OCI-LY3 (cell line): Measurements from ENCODE around the gene EIF4G3.

Source experiments
- H2AFZ ChIP-seq: fragments of 200-600, 300-600 bp; shearing (Covaris generic); 2 replicates; pipeline ENCODE4 v1.6.0; 2014; ENCODE audit warnings: antibody characterized with exemption, low read depth, low read length
- H3K27ac ChIP-seq: fragments of 200-600, 300-600 bp; sonication (generic); 2 replicates; pipeline ENCODE4 v1.5.1; 2014; ENCODE audit warnings: mild to moderate bottlenecking, low read length, moderate library complexity, mixed read lengths
- H3K27me3 ChIP-seq: fragments of 200-600, 300-600 bp; sonication (generic); 2 replicates; pipeline ENCODE4 v1.6.1; 2014; ENCODE audit warnings: low read depth, low read length, mixed read lengths
- H3K36me3 ChIP-seq: fragments of 200-600, 300-600 bp; sonication (generic); replicated peaks from 2 replicates; pipeline ENCODE3; 2014; ENCODE audit warnings: low read depth, low read length, mixed read lengths
- H3K4me1 ChIP-seq: fragments of 300-600, 200-600 bp; sonication (generic); 2 replicates; pipeline ENCODE4 v1.6.1; 2014; ENCODE audit warnings: low read length, mixed read lengths
- H3K4me2 ChIP-seq: fragments of 200-600, 300-600 bp; sonication (generic); 2 replicates; pipeline ENCODE4 v1.6.1; 2014; ENCODE audit warnings: low read length, mixed read lengths
- H3K4me3 ChIP-seq: fragments of 300-600, 200-600 bp; sonication (generic); 2 replicates; pipeline ENCODE4 v1.5.1; 2014; ENCODE audit warnings: antibody characterized with exemption, mild to moderate bottlenecking, low read length, moderate library complexity
- H3K79me2 ChIP-seq: fragments of 300-600, 200-600 bp; shearing (Covaris generic); 2 replicates; pipeline ENCODE4 v1.6.1; 2014; ENCODE audit warnings: mild to moderate bottlenecking, low read length, mixed read lengths
- H3K9ac ChIP-seq: fragments of 300-600, 200-600 bp; shearing (Covaris generic); 2 replicates; pipeline ENCODE4 v1.6.0; 2014; ENCODE audit warnings: mild to moderate bottlenecking, low read length, moderate library complexity
- H3K9me3 ChIP-seq: fragments of 200-600, 300-600 bp; shearing (Covaris generic); 2 replicates; pipeline ENCODE4 v1.6.1; 2014; ENCODE audit warnings: low read length, mixed read lengths; ENCODE audit not compliant: insufficient read depth
- H4K20me1 ChIP-seq: fragments of 200-600, 300-600 bp; sonication (generic); 2 replicates; pipeline ENCODE4 v1.6.1; 2016; ENCODE audit warnings: low read length, mixed read lengths; ENCODE audit not compliant: insufficient read depth
- EZH2phosphoT487 ChIP-seq: fragments of 200-600 bp; shearing (Covaris generic); IDR thresholded peaks from 2 replicates; pipeline ENCODE4 v1.6.1; 2018; ENCODE audit warnings: antibody characterized with exemption, mixed run types, low read depth
- TF ChIP-seq, protein P1 (sequence below): fragments of 200-600, 300-600 bp; sonication (generic); IDR thresholded peaks from 2 replicates; pipeline ENCODE4 v1.5.1; 2014; ENCODE audit warnings: antibody characterized with exemption, low read length, low read depth

The EIF4G3 gene

DNA sequence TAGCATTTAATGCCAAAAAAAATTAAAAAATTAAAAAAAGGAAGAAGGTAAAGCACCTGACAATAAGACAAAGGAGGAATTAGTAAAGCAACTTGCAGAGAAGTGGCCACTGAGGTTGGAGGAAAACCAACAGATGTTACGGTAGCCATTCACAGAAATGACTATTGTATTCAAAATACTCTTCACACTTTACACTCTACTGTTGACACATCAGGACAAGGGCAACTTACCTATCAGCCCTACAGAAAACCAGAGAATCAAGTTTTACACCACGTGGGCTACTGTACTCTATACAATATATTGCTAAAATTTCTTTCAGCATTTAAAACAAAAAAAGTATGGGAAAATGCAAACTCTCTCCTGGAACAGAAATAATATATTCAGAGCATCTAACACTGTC lies 70.0 kb downstream of the EIF4G3 start:
- Histone ChIP-seq H3K4me3 (no peak overlapping the region), H2AFZ (no peak overlapping the region), H3K27ac (no peak overlapping the region), H3K4me2 (no peak overlapping the region), H3K79me2 (no peaks in the 10 kb centered on the region), H4K20me1 (no peaks in the 10 kb centered on the region), H3K9me3 (no peaks in the 10 kb centered on the region), H3K9ac (no peak overlapping the region), H3K36me3 (peaks cover 2% of the 10 kb centered on the region), H3K4me1 (peaks cover 2% of the 10 kb centered on the region; the same call in 1 of the 2 replicates), H3K27me3 (no peaks in the 10 kb centered on the region)
- TF ChIP-seq, protein P1, sequence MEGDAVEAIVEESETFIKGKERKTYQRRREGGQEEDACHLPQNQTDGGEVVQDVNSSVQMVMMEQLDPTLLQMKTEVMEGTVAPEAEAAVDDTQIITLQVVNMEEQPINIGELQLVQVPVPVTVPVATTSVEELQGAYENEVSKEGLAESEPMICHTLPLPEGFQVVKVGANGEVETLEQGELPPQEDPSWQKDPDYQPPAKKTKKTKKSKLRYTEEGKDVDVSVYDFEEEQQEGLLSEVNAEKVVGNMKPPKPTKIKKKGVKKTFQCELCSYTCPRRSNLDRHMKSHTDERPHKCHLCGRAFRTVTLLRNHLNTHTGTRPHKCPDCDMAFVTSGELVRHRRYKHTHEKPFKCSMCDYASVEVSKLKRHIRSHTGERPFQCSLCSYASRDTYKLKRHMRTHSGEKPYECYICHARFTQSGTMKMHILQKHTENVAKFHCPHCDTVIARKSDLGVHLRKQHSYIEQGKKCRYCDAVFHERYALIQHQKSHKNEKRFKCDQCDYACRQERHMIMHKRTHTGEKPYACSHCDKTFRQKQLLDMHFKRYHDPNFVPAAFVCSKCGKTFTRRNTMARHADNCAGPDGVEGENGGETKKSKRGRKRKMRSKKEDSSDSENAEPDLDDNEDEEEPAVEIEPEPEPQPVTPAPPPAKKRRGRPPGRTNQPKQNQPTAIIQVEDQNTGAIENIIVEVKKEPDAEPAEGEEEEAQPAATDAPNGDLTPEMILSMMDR = no peak
- no peak for TF ChIP-seq EZH2phosphoT487

DNA sequence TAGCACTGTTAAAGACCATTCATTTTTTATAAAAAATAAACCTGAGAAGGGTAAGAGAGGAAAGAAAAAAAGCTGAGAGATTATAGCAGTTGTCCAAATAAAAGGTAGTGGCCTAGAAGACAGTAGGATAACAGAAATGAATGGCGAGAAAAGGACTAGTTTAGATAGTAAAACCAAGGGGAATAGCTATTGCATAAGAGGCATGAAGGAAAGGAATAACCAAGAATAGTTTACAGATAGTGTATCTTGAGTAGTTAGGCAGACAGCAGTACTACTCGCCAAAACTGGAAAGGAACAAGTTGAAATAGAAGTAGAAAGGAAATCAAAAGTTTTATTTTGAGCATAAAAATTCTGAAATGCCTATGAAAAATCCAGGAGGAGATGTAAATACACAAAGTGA lies 70.5 kb downstream of the EIF4G3 start:
- H3K27me3 ChIP-seq = no peaks in the 10 kb centered on the region
- H3K9me3 ChIP-seq = no peaks in the 10 kb centered on the region
- TF ChIP-seq EZH2phosphoT487 = no peak
- TF ChIP-seq, protein P1 = no peak
- peaks cover 2% of the 10 kb centered on the region for H3K36me3 ChIP-seq
- no peaks in the 10 kb centered on the region for H3K79me2 ChIP-seq
- no peaks in the 10 kb centered on the region for H4K20me1 ChIP-seq
- no peak overlapping the region for H3K9ac ChIP-seq
- H3K4me3 ChIP-seq = no peak overlapping the region
- H3K4me2 ChIP-seq = no peak overlapping the region
- no peak overlapping the region for H3K27ac ChIP-seq
- H3K4me1 ChIP-seq = no peaks in the 10 kb centered on the region
- no peak overlapping the region for H2AFZ ChIP-seq

DNA sequence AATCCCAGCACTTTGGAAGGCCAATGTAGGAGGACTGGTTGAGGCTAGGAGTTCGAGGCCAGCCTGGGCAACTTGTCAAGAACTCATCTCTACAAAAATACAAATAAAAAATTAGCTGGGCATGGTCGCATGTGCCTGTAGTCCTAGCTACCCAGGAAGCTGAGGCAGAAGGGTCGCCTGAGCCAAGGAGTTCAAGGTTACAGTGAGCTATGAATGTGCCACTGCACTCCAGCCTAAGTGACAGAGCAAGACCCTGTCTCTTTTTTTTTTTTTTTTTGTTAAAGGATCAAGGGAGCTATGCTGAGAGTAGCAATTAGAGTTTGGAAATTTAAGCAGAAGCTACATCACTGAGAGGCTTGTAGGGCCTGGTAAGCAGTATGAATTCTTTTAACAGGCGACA lies 70.9 kb downstream of the EIF4G3 start:
- H3K27ac ChIP-seq = no peak overlapping the region
- no peak for TF ChIP-seq EZH2phosphoT487
- TF ChIP-seq, protein P1 = no peak
- no peak overlapping the region for H2AFZ ChIP-seq
- H3K4me2 ChIP-seq = no peak overlapping the region
- H3K27me3 ChIP-seq = no peaks in the 10 kb centered on the region
- no peak overlapping the region for H3K9ac ChIP-seq
- no peaks in the 10 kb centered on the region for H3K79me2 ChIP-seq
- H4K20me1 ChIP-seq = no peaks in the 10 kb centered on the region
- H3K9me3 ChIP-seq = no peaks in the 10 kb centered on the region
- no peaks in the 10 kb centered on the region for H3K4me1 ChIP-seq
- no peak overlapping the region for H3K4me3 ChIP-seq
- H3K36me3 ChIP-seq = peaks cover 2% of the 10 kb centered on the region

DNA sequence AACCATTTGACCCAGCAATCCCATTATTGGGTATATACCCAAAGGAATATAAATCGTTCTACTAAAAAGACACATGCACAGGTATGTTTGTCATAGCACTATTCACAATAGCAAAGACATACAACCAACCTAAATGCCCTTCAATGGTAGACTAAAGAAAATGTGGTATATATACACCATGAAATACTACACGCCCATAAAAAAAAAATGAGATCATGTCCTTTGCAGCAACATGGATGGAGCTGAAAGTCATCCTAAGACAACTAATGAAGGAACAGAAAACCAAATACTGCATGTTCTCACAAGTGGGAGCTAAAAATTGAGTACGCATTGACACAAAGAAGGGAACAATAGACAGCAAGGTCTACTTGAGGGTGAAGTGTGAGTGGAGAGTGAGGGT lies 72.0 kb downstream of the EIF4G3 start:
- H3K4me2 ChIP-seq = no peak overlapping the region
- no peak overlapping the region for H3K4me3 ChIP-seq
- H3K9me3 ChIP-seq = no peaks in the 10 kb centered on the region
- no peaks in the 10 kb centered on the region for H3K27me3 ChIP-seq
- peaks cover 2% of the 10 kb centered on the region for H3K36me3 ChIP-seq
- no peaks in the 10 kb centered on the region for H3K79me2 ChIP-seq
- TF ChIP-seq, protein P1 = no peak
- TF ChIP-seq EZH2phosphoT487 = no peak
- no peak overlapping the region for H2AFZ ChIP-seq
- H3K9ac ChIP-seq = no peak overlapping the region
- no peaks in the 10 kb centered on the region for H4K20me1 ChIP-seq
- no peak overlapping the region for H3K27ac ChIP-seq
- no peaks in the 10 kb centered on the region for H3K4me1 ChIP-seq
